COLO668 (cell line): Measurements from ENCODE around the gene IL2RA.

Source experiments
- DNase-seq: peaks from one replicate; lab custom pipeline; 2025; ENCODE audit not compliant: unreplicated experiment; lab: John Stamatoyannopoulos, UW

IL2RA gene

GRCh38 chr10:5988336-5988920 lies 73.7 kb downstream of the IL2RA start:
- no peak for DNase-seq

DNA sequence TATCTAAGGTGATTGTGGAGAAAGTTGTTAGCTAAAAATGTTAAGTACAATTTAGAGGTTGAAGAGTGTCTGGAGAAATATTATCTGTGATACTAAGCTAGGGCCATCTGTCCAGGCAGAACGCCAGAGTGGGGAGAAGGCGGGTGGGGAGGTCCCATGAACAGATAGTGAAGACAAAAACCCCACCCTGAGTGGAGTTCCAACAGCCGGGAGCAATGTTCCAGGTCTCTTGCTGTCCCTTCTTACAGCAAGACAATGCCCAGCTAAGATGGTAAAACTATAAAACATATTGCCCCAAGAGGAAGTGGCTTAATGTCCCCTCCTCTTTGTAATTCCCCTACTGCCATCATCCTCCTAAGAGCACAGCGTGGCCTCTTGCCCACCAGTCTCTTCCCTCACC lies 74.4 kb downstream of the IL2RA start:
- DNase-seq: no peak

- DNase-seq: no peak
Observed at GRCh38 chr10:5985029-5985428, 77.1 kb downstream of the IL2RA start.

DNA sequence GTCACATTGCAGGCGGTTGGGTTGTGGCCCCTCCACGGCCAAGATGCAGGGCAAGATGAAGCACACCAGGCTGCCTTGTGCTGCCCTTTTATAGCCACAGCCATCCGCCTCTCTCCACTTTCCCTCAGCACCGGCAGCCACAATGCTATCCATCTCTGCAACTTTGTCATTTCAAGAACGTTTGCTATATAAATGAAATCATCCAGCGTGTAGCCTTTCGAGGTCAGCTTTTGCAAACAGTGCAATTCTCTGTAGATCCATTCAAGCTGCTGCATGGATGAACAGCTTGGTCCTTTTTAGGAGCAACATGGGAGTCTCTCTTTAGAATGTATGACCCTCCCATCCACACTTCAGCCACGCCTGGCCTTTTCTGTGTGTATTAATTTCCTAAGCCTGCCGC lies 78.4 kb downstream of the IL2RA start:
- DNase-seq: no peak

GRCh38 chr10:5981529-5981928 lies 80.6 kb downstream of the IL2RA start:
- DNase-seq: no peak

DNA sequence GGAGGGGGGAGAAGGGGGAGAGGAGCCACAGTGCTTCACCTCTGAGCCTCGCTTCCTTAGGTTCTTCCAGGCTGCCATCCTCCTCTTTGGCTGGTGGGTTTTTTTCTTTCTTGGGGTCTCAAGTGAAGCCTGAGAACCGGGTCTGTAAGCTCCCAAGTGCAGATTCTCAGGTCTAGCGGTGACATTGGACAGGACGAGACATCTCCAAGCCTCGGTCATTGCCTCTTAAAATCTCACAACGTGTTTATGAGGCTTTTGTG lies 84.0 kb downstream of the IL2RA start:
- DNase-seq: no peak

DNA sequence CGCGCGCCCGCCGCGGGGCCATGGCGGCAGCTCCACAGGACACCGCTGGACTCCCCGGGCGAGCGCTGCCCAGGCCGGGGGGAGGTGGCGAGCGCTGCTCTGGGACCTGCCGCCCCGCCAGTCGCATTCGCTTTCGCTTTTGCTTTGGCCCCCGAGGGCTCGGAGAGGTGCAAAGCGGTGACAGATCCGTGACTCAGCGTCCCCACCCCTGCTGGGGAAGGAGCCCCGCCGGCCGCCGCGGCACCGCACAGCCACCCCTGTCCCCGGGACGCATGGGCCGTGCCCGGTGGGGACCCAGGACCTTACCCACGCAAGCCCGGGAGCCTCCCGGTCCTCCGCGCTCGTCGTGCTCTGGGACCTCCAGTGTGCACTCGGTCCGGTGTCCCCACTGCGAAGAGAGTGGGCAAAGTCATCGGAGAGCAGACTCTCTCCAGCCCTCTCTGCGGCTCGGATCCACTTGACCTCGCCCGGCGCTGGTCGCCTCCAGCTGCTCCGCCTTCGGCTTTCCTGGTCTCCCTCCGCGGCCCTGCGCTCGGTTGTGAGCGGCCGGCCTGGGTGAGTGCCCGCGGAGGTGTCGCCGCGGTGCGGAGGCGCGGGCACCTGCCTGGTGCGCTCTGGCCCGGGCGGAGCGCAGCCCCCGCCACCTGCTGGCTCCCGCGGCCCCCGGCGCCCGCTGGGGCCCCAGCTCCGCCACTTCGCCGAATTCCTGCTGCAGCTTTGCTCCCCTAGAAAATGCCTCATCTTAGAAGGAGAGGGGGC lies 84.5 kb downstream of the IL2RA start, which contains the start of gene IL15RA:
Gene IL15RA, minus strand, starts transcription at position 73 of the 759 bp plus-strand sequence. Its CDS starts 51 bp downstream, at position 22.
- DNase-seq: peak; percentile 75

GRCh38 chr10:5976512-5977470 lies 85.4 kb downstream of the IL2RA start:
- DNase-seq: peak; percentile 47

- DNase-seq: no peak
Observed at GRCh38 chr10:5975641-5976473, 86.3 kb downstream of the IL2RA start.

GRCh38 chr10:5973069-5973468 lies 89.1 kb downstream of the IL2RA start:
- DNase-seq: no peak

GRCh38 chr10:5971886-5972285 lies 90.3 kb downstream of the IL2RA start:
- no peak for DNase-seq

DNA sequence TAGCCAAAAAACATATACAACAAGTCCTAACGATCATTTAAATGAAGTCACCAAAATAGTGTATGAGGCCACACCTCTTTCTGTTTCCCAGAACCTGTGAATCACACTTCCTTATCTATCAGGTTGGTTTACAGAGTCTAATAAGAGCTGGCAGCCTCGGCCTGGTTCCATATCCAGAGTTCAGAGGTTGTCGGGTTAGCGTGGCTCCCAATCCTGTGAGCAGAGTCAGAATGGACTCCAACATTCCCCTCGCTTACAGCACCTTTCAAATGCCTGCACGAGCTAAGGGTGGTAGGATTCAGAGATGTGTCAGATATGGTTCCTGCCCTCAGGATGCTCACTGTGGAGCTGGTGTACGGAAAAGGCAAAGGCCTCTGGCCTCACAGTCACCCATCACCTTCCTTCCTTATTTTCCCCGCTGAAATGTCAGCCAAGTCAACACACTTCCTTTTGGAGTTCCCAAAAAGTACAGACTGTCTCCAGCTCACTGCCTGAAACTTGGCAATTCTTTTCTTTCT lies 90.8 kb downstream of the IL2RA start:
- DNase-seq: no peak

DNA sequence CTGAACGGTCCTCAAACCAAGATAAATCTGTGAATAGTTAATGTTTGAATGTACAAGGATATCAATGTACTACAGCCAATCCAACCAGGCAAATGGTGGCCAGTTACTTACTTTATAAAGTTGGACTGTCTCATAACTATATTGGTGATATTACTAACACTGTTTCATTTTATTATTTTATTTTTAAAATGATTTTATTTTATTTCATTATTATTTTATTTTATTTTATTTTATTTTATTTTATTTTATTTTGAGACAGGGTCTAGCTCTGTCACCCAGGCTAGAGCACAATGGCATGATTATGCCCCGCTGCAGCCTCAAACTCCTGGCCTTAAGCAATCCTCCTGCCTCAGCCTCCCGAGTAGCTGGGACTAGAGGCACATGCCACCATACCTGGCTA lies 91.6 kb downstream of the IL2RA start:
- DNase-seq: no peak

DNA sequence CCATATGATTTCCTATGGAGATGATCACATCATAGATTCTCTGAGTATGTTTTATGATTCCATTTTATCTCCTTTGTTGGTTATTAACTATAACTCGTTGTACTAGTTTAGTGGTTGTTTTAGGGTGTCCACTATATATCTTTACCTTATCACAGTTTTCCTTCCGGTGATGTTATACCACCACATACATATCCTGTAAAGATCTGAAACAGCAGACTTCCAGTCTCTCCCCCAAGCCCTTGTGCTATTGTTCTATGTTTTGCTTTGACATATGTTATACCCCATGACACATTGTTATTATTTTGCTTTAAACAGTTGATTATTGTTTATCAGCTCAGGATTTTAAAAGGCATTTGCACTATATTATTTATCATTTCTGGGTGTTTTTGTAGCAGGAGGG lies 92.1 kb downstream of the IL2RA start:
- no peak for DNase-seq

DNA sequence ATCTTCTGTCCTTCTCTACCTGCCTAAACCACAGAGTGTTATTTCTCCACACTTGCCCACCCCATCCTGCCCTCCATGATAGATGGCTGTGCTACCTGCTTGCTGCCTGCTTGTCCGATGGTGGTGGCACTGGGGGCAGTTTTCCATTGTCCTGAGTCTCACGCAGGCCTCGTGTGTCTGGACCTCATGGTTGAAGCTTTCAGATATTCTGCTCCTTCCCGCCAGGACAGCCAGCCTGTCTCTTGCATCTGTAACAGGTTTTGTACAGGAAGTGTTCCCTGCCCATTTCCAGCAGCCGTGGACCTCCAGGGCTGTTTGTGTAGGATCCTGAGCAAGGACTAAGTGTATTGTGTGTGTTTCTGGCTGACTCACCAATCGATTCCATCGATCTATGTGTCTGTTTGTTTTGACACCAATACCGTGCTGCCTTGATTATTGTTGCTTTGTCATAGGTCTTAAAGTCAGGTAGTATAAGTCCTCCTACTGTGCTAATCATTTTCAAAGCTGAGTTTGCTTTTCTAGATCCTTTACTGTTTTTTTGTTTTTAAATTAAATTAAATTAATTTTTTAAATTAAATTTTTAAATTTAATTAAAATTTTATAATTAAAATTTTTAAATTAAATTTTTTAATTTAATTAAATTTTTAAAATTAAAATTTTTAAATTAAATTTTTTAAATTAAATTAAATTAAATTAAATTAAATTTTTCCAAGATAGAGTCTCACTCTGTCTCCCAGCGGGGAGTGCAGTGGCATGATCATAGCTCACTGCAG lies 93.3 kb downstream of the IL2RA start:
- DNase-seq: peak; percentile 62

DNA sequence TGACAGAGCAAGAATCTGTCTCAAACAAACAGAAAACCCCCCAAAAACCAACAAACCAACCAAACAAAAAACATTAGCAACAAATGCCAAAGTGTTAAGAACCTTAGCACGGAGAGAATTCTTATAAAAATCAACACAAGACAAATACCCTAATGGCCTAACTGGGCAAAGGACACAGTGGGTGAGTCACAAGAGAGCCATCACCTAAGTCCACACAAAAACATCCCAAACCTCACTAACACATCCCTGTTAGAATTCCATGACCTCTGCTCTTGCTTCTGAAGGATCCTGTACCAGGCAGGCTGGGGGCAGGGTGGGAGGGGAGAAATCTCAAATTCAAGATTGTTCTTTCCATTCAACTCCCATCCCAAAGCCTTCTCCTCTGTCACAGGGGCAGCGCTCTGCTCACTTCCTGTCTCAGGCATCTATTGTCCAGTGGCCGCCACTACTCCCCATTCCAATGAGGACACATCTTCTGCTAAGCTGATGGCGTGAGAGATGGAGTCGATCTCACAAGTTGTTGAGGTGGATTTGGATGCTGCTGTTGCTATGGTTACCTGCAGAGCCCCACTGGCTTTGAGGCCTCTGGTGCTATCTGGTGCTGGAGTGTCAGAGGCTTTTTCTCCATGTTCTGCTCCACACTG lies 94.0 kb downstream of the IL2RA start:
- DNase-seq: peak; percentile 11

GRCh38 chr10:5965266-5965665 lies 96.9 kb downstream of the IL2RA start:
- DNase-seq: no peak

DNA sequence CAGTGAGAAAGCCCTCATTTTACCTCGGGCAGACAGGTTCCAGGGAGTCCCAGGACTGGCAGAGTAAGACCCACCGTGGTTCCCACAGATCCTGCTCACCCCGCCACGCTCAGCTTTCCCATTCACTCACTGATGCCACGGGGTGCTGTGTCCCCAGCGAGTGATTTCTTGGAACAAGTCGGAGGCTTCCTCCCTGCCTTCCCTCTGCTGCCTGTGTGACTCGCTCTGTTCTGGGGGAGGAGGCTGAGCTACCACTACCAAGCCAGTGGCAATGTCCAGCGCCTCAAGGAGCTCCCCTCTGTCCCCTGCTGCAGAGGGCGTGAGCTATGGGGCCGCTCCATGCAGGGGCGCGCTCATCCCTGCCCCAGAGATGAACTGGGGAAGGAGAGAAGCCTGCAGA lies 97.4 kb downstream of the IL2RA start:
- no peak for DNase-seq

- no peak for DNase-seq
Observed at GRCh38 chr10:5963591-5963990, 98.6 kb downstream of the IL2RA start.

- DNase-seq: no peak
Observed at GRCh38 chr10:5963071-5963470, 99.1 kb downstream of the IL2RA start.
